H1 (cell line): Measurements from ENCODE around the gene ZNF609. TPM values are rescaled to one million over a fixed set of nuclear protein-coding genes. Genes with fewer than 3 reads are reported as not detected.
A peak's percentile ranks its signal among the peaks of the same experiment; 100 is the strongest.

ENCODE experiments used
- CTCF ChIA-PET: fragments of 300-600 bp; sonication (Branson Sonifier 250); formaldehyde crosslinking; loops from one replicate; lab custom pipeline; 2021; ENCODE audit not compliant: partially characterized antibody; lab: Charles Lee
- POLR2A ChIA-PET: fragments of 300-600 bp; sonication (Branson Sonifier 250); formaldehyde crosslinking; loops from one replicate; lab custom pipeline; 2021; ENCODE audit warnings: inconsistent platforms; ENCODE audit not compliant: partially characterized antibody; lab: Charles Lee
- DNase-seq, 2 experiments: peaks; one replicate each; pipeline versions ENCODE4 v3.0.0 to v3.0.0-alpha.2; 2010 to 2022; ENCODE audit warnings: low spot score in 2 of 2, low read depth in 1 of 2, mixed read lengths in 1 of 2
- FAIRE-seq: peaks from 2 replicates; lab custom pipeline; 2011; peaks lifted over from hg19 to GRCh38; lab: Jason Lieb, UNC
- H2AFZ ChIP-seq: 2 replicates; pipeline ENCODE4 v1.8.1; 2012; ENCODE audit warnings: low read length, inconsistent platforms
- H2AK5ac ChIP-seq: 2 replicates; pipeline ENCODE4 v1.6.1; 2013; ENCODE audit warnings: low read depth, low read length
- H2BK120ac ChIP-seq: replicated peaks from 2 replicates; pipeline ENCODE3; 2013; ENCODE audit warnings: low read depth, low read length, inconsistent platforms
- H2BK12ac ChIP-seq: 2 replicates; pipeline ENCODE4 v1.6.1; 2013; ENCODE audit warnings: low read depth, low read length
- H2BK15ac ChIP-seq: 2 replicates; pipeline ENCODE4 v1.6.1; 2013; ENCODE audit warnings: low read length
- H2BK20ac ChIP-seq: 2 replicates; pipeline ENCODE4 v1.6.1; 2013; ENCODE audit warnings: low read length
- H2BK5ac ChIP-seq: 2 replicates; pipeline ENCODE4 v1.6.1; 2013; ENCODE audit warnings: low read depth, low read length
- H3K14ac ChIP-seq: 2 replicates; pipeline ENCODE4 v1.6.1; 2013; ENCODE audit warnings: inconsistent platforms; ENCODE audit not compliant: insufficient read length
- H3K18ac ChIP-seq: 2 replicates; pipeline ENCODE4 v1.6.1; 2013; ENCODE audit warnings: low read length; ENCODE audit errors: extremely low read depth
- H3K23ac ChIP-seq: 2 replicates; pipeline ENCODE4 v1.6.1; 2013; ENCODE audit warnings: inconsistent platforms; ENCODE audit not compliant: insufficient read length
- H3K23me2 ChIP-seq: 2 replicates; pipeline ENCODE4 v1.6.1; 2013; ENCODE audit warnings: low read depth, low read length
- H3K27ac ChIP-seq: 2 replicates; pipeline ENCODE4 v1.6.1; 2011; ENCODE audit warnings: low read depth, low read length, inconsistent platforms
- H3K27me3 ChIP-seq, 4 experiments: replicated peaks in 1 of 4; 1 replicate in 1 of 4; 2 replicates in 3 of 4; pipeline versions ENCODE4 v1.6.1 to v1.8.1; 2011 to 2013; ENCODE audit warnings: low read length in 3 of 4, mild to moderate bottlenecking in 3 of 4, inconsistent platforms in 2 of 4, mixed read lengths in 2 of 4, moderate library complexity in 1 of 4; ENCODE audit not compliant: control insufficient read depth in 3 of 4, insufficient read depth in 3 of 4; ENCODE audit errors: extremely low read depth in 1 of 4
- H3K36me3 ChIP-seq, 4 experiments: 2 replicates each; pipeline versions ENCODE4 v1.6.1 to v1.8.1; 2011 to 2013; ENCODE audit warnings: mild to moderate bottlenecking in 4 of 4, low read length in 3 of 4, moderate library complexity in 2 of 4, control low read depth in 1 of 4, inconsistent platforms in 1 of 4; ENCODE audit not compliant: insufficient read depth in 4 of 4, control insufficient read depth in 2 of 4
- H3K4ac ChIP-seq: replicated peaks from 2 replicates; pipeline ENCODE3; 2013; ENCODE audit warnings: low read length, low read depth, mixed read lengths, inconsistent platforms; ENCODE audit not compliant: insufficient read length
- H3K4me1 ChIP-seq, 4 experiments: replicated peaks in 1 of 4; 1 replicate in 1 of 4; 2 replicates in 3 of 4; pipeline versions ENCODE4 v1.6.1 to v1.8.1; 2011 to 2013; ENCODE audit warnings: low read length in 3 of 4, inconsistent platforms in 2 of 4, mixed read lengths in 1 of 4; ENCODE audit not compliant: insufficient read depth in 4 of 4, control insufficient read depth in 3 of 4
- H3K4me2 ChIP-seq, 2 experiments: 2 replicates each; pipeline versions ENCODE4 v1.6.1 to v1.8.1; 2011 to 2013; ENCODE audit warnings: low read depth in 2 of 2, low read length in 2 of 2, control low read depth in 1 of 2, inconsistent platforms in 1 of 2, mild to moderate bottlenecking in 1 of 2; ENCODE audit not compliant: insufficient read depth in 1 of 2
- H3K4me3 ChIP-seq, 4 experiments: fragments of 200-600, 300-600 bp in 1 of 4; sonication (generic), shearing (Covaris generic), sonication (Bioruptor Twin) in 1 of 4; 2 replicates each; pipeline versions ENCODE4 v1.5.1 to v1.8.1; 2011 to 2016; ENCODE audit warnings: low read length in 4 of 4, low read depth in 3 of 4, control low read depth in 2 of 4, inconsistent platforms in 2 of 4, mild to moderate bottlenecking in 2 of 4, mixed read lengths in 1 of 4, moderate library complexity in 1 of 4; ENCODE audit not compliant: insufficient read depth in 2 of 4; ENCODE audit errors: extremely low read depth in 1 of 4
- H3K56ac ChIP-seq: replicated peaks from 2 replicates; pipeline ENCODE3; 2013; ENCODE audit warnings: low read depth, mild to moderate bottlenecking, mixed read lengths, low read length, inconsistent platforms; ENCODE audit not compliant: insufficient read length
- H3K79me1 ChIP-seq: 2 replicates; pipeline ENCODE4 v1.6.1; 2013; ENCODE audit warnings: low read depth, low read length, control low read depth
- H3K79me2 ChIP-seq, 2 experiments: 2 replicates each; pipeline versions ENCODE4 v1.6.1 to v1.8.1; 2012 to 2013; ENCODE audit warnings: low read length in 2 of 2, mild to moderate bottlenecking in 2 of 2, inconsistent platforms in 1 of 2; ENCODE audit not compliant: insufficient read depth in 2 of 2, control insufficient read depth in 1 of 2
- H3K9ac ChIP-seq, 4 experiments: replicated peaks in 1 of 4; 1 replicate in 1 of 4; 2 replicates in 3 of 4; pipeline versions ENCODE4 v1.6.1 to v1.8.1; 2011 to 2013; ENCODE audit warnings: low read depth in 3 of 4, low read length in 3 of 4, control low read depth in 2 of 4, mild to moderate bottlenecking in 2 of 4, moderate library complexity in 2 of 4, inconsistent platforms in 1 of 4; ENCODE audit errors: extremely low read depth in 1 of 4
- H3K9me3 ChIP-seq, 2 experiments: 2 replicates each; pipeline versions ENCODE4 v1.6.1 to v1.8.1; 2012 to 2013; ENCODE audit warnings: mild to moderate bottlenecking in 2 of 2, moderate library complexity in 2 of 2, control low read depth in 1 of 2, inconsistent platforms in 1 of 2, low read depth in 1 of 2, low read length in 1 of 2, mixed read lengths in 1 of 2; ENCODE audit not compliant: insufficient read depth in 2 of 2
- H4K20me1 ChIP-seq, 2 experiments: replicated peaks in 1 of 2; 2 replicates each; pipeline versions ENCODE3 to v1.8.1; 2011 to 2013; ENCODE audit warnings: inconsistent platforms in 2 of 2, low read length in 2 of 2, mild to moderate bottlenecking in 1 of 2; ENCODE audit not compliant: insufficient read depth in 2 of 2, control insufficient read depth in 1 of 2
- H4K5ac ChIP-seq: 2 replicates; pipeline ENCODE4 v1.6.1; 2013; ENCODE audit warnings: low read length, low read depth, mixed read lengths, inconsistent platforms; ENCODE audit not compliant: insufficient read length
- H4K8ac ChIP-seq: 2 replicates; pipeline ENCODE4 v1.8.0; 2013; ENCODE audit warnings: mild to moderate bottlenecking, moderate library complexity, low read length, inconsistent platforms; ENCODE audit not compliant: insufficient read depth; ENCODE audit errors: extremely low read depth
- H4K91ac ChIP-seq: replicated peaks from 2 replicates; pipeline ENCODE3; 2013; ENCODE audit warnings: low read length, mixed read lengths, inconsistent platforms; ENCODE audit not compliant: insufficient read length
- EZH2 ChIP-seq: fragments of 200-600 bp; sonication (generic); IDR thresholded peaks from 2 replicates; pipeline ENCODE4 v1.7.1; 2012; ENCODE audit warnings: low read depth, mild to moderate bottlenecking, moderate library complexity, low read length, inconsistent platforms; ENCODE audit not compliant: severe bottlenecking
- TAF1 ChIP-seq: IDR thresholded peaks from 2 replicates; pipeline ENCODE4 v1.6.1; 2011; ENCODE audit warnings: mild to moderate bottlenecking, low read depth, low read length
- TAF7 ChIP-seq: optimal IDR thresholded peaks from 2 replicates; pipeline ENCODE3; 2011; ENCODE audit warnings: low read depth, mild to moderate bottlenecking, inconsistent platforms, low read length, moderate library complexity, borderline replicate concordance
- TCF12 ChIP-seq: IDR thresholded peaks from 2 replicates; pipeline ENCODE4 v1.6.1; 2011; ENCODE audit warnings: low read depth, mild to moderate bottlenecking, low read length
- USF2 ChIP-seq: IDR thresholded peaks from 2 replicates; pipeline ENCODE4 v1.6.1; 2011; ENCODE audit warnings: low read length, improper control_type of control experiment
- WGBS, 2 experiments: shearing (Covaris generic) in 1 of 2; methylation state at CpG; one replicate each; pipeline versions ENCODE4 v1.1.6 to v1.1.7; 2013 to 2015; ENCODE audit warnings: low lambda C conversion rate in 2 of 2, mixed read lengths in 2 of 2, inconsistent platforms in 1 of 2, low coverage in 1 of 2, missing lambda C conversion rate in 1 of 2; ENCODE audit not compliant: insufficient replicate concordance in 2 of 2, insufficient coverage in 1 of 2, insufficient read length in 1 of 2; ENCODE audit errors: extremely low coverage in 1 of 2, missing lambda C conversion rate in 1 of 2; 5-methylcytosine and 5-hydroxymethylcytosine counted together
- polyA plus RNA-seq, 7 experiments: library from polyadenylated mRNA; depleted of rRNA in 3 of 7; stranded (reverse) in 5 of 7; unstranded in 2 of 7; fragments of >200 nt in 5 of 7; fragments of 200-250 nt in 2 of 7; gene quantifications; 1 replicate in 5 of 7; 2 replicates in 1 of 7; 4 replicates in 1 of 7; pipeline versions ENCODE4 v1.2.1 to v1.2.3, GENCODE V29; 2011 to 2013; ENCODE audit warnings: missing spikeins in 2 of 7, mixed read lengths in 2 of 7
- total RNA-seq: library from RNA; stranded (reverse); fragmentation: NEBNext Ultra II Directional; extraction: Animal tissue kit (Norgen Biotek cat#: 25700); gene quantifications from 2 replicates; pipeline ENCODE4 v1.2.1, GENCODE V29; 2021
- TF ChIP-seq, protein P1 (sequence below), 3 experiments: IDR thresholded peaks; 1 replicate in 2 of 3; 2 replicates in 1 of 3; pipeline versions ENCODE4 v1.5.1 to v1.6.1; 2011; ENCODE audit warnings: low read length in 3 of 3, mild to moderate bottlenecking in 3 of 3, inconsistent platforms in 2 of 3, low read depth in 1 of 3, moderate library complexity in 1 of 3; ENCODE audit not compliant: insufficient read depth in 1 of 3; ENCODE audit errors: control extremely low read depth in 1 of 3

Gene ZNF609
- total and polyA plus RNA-seq, 2 of the 8 experiments (the other 6 are each of a cell fraction or from before 2014, with no cell fraction given): 15.5 to 47.8 TPM

- no peak for FAIRE-seq
- TF ChIP-seq EZH2 (no peak), TAF1 (peak; percentile 35; the same call in 1 of the 2 replicates), TAF7 (peak; percentile 27), USF2 (no peak), TCF12 (0 out of 2 replicates have a peak, but pooled peaks have one; percentile 5)
- TF ChIP-seq, protein P1, sequence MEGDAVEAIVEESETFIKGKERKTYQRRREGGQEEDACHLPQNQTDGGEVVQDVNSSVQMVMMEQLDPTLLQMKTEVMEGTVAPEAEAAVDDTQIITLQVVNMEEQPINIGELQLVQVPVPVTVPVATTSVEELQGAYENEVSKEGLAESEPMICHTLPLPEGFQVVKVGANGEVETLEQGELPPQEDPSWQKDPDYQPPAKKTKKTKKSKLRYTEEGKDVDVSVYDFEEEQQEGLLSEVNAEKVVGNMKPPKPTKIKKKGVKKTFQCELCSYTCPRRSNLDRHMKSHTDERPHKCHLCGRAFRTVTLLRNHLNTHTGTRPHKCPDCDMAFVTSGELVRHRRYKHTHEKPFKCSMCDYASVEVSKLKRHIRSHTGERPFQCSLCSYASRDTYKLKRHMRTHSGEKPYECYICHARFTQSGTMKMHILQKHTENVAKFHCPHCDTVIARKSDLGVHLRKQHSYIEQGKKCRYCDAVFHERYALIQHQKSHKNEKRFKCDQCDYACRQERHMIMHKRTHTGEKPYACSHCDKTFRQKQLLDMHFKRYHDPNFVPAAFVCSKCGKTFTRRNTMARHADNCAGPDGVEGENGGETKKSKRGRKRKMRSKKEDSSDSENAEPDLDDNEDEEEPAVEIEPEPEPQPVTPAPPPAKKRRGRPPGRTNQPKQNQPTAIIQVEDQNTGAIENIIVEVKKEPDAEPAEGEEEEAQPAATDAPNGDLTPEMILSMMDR (IDR thresholded peaks at IDR 0.05; ENCODE audit: control extremely low read depth in 1 of 3, insufficient read depth in 1 of 3, low read depth in 1 of 3, low read length in 3 of 3): no peak
- Histone ChIP-seq H2AK5ac (no peak overlapping the region), H3K4me3 (peak overlapping the region; percentile 84 to 93 (median 91)), H3K4me2 (peak overlapping the region; percentile 88 to 91), H4K8ac (no peak overlapping the region), H3K36me3 (no peaks in the 10 kb centered on the region), H3K27ac (peak overlapping the region; percentile 58), H2BK5ac (peak overlapping the region; percentile 53; the same call in 1 of the 2 replicates), H4K20me1 (peaks cover 9 to 16% of the 10 kb centered on the region in 2 experiments), H3K9ac (peak overlapping the region; percentile 38 to 90 (median 73); a peak in 6 of 7 replicates), H3K56ac (no peak overlapping the region), H3K23me2 (peaks cover 6% of the 10 kb centered on the region), H3K23ac (no peak overlapping the region), H3K18ac (no peak overlapping the region), H3K79me1 (peaks cover 3% of the 10 kb centered on the region; the same call in 1 of the 2 replicates), H2BK120ac (no peak overlapping the region), H2BK12ac (no peak overlapping the region), H3K27me3 (no peaks in the 10 kb centered on the region), H3K4me1 (peaks cover 2 to 16% (median 14%) of the 10 kb centered on the region in 4 experiments), H3K79me2 (peaks cover 20 to 57% of the 10 kb centered on the region in 2 experiments), H3K9me3 (no peaks in the 10 kb centered on the region), H4K91ac (no peak overlapping the region), H4K5ac (no peak overlapping the region), H2BK20ac (no peak overlapping the region), H2AFZ (no peak overlapping the region), H2BK15ac (no peak overlapping the region), H3K4ac (no peak overlapping the region), H3K14ac (no peak overlapping the region)
- ChIA-PET POLR2A (interaction anchor here (0.6 to 2.5 kb wide), 5 partner anchors 14 to 190 kb away, joined by 3 to 8 read pairs (median 3); partner anchors contain the start of gene TRIP4), CTCF (interaction anchor here (0.7 to 1.6 kb wide), 3 partner anchors 38 to 223 kb away, joined by 3 read pairs; no protein-coding TSS in a partner anchor)
- 28% methylated on average over 5 of the region's 5 CpGs; no CpG with 5 or more reads in 1 of the 2 experiments for WGBS, 2 experiments
- DNase-seq: no peak
Measured at GRCh38 chr15:64461721-64462162, 1.4 kb downstream of the ZNF609 start.
